ENCODE results near the gene GRIK5.

DNA sequence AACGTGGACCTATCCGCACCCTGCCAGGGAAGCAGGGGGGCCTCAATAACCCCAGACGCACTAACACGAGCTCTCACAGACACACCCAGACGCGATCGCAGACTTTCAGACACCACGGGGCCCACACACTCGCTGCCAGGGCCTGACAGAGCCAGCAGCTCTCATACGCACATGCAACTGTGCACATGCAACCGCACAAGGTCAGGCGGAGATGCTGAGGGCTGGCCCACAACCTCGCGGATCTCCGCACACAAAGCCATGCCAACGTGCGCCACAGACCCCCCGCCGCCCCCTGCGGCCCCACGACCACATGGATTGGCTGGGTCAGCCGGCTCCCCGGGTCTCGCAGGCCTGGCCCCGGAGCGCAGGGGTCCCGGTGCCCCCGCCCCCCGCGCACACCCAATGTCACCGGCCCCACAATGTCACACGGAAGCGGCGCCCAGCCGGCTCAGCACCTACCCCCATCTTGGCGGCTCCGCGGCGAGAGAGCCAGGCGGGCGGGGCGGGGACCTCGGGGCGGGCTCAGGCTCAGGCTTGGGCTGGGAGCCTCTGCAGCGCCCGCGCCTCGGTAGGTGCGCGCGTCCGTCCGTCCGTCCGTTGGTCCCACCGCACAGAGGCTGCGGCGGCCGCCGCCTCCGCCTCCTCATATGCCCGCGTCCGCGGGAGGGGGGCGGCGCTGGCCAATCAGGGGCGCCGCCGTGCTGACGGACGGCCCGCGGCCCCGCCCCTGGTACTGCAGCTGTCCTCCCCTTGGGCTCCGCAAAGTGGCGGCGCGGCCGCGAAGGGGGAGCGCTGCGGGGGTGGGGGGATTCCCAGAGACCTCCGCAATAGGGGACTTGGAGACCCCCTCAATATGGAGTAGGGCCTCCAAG is 76.2 kb downstream of the GRIK5 start, which contains the start of gene ATP1A3:
- no peak for TF ChIP-seq POLR2AphosphoS5 (IDR thresholded peaks at IDR 0.05)
- no peak for TF ChIP-seq POLR2A (IDR thresholded peaks at IDR 0.05)
- TF ChIP-seq, protein P1, sequence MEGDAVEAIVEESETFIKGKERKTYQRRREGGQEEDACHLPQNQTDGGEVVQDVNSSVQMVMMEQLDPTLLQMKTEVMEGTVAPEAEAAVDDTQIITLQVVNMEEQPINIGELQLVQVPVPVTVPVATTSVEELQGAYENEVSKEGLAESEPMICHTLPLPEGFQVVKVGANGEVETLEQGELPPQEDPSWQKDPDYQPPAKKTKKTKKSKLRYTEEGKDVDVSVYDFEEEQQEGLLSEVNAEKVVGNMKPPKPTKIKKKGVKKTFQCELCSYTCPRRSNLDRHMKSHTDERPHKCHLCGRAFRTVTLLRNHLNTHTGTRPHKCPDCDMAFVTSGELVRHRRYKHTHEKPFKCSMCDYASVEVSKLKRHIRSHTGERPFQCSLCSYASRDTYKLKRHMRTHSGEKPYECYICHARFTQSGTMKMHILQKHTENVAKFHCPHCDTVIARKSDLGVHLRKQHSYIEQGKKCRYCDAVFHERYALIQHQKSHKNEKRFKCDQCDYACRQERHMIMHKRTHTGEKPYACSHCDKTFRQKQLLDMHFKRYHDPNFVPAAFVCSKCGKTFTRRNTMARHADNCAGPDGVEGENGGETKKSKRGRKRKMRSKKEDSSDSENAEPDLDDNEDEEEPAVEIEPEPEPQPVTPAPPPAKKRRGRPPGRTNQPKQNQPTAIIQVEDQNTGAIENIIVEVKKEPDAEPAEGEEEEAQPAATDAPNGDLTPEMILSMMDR (IDR thresholded peaks at IDR 0.05), result no peak
- no peak for TF ChIP-seq EP300 (IDR thresholded peaks at IDR 0.05)

Data from gastroesophageal sphincter (tissue), 3 donors.